HG03571 (cell line): ENCODE data around the gene MED12.
"Not testable (repeated sequence)": the region's sequence is repeated elsewhere in the genome, so short reads cannot be mapped to it uniquely, and the experiment has no call there.

Source experiments
- ATAC-seq: cut with Tn5 transposase; IDR thresholded peaks from one replicate; pipeline ENCODE4 v1.9.1; 2021; ENCODE audit not compliant: unreplicated experiment

Gene MED12

DNA sequence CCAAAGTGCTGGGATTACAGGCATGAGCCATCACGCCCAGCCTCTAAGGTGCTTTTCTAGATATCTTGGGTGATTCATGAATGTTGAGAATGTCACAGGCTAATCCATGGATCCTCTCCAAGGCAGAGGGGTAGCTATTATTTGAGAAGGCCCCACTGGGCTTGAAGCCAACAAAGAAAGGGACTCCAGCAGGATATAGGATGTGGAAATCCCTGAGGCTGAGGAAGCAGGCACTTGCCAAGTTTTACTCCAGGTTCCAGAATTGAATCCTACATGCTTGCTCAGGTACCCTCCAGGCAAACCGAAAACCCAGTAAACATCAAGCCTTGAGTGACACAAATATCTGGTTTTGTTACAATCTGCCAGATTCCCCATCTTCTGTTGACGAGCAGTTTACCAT, 42.1 kb downstream of the MED12 start:
- ATAC-seq = no peak

DNA sequence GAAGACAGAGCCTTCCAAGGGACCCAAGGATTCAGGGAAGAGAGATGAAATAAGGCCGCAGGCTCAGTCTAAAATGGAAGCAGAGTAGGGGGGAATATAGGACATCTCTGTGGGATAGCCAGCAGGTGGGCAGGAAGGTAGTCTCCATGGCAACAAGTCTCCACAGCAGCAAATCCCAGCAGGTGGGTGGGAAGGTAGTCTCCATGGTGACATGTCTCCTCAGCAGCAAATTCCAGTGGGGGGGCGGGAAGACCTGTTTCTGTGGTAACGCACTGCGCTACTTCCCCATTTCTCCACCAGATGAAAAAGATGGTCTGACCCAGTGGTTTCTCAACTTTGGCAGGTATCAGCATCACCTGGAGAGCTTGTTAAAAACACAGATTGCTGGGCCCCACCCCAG, 44.6 kb downstream of the MED12 start:
- no peak for ATAC-seq

DNA sequence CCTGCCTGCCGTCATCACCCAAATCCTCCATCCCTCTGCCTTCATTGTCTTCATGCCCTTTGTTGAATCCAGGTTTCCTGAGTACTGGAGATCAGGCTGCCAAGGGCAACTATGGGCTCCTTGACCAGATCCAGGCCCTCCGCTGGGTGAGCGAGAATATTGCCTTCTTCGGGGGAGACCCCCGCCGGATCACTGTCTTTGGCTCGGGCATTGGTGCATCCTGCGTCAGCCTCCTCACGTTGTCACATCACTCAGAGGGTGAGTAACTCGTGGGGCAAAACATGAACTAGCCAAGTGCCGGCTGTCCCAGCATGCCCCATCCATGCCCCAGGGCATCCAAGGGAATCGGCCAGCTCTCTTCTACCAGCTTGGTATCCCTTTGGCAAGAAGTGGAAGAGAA, 45.7 kb downstream of the MED12 start:
- ATAC-seq = no peak

DNA sequence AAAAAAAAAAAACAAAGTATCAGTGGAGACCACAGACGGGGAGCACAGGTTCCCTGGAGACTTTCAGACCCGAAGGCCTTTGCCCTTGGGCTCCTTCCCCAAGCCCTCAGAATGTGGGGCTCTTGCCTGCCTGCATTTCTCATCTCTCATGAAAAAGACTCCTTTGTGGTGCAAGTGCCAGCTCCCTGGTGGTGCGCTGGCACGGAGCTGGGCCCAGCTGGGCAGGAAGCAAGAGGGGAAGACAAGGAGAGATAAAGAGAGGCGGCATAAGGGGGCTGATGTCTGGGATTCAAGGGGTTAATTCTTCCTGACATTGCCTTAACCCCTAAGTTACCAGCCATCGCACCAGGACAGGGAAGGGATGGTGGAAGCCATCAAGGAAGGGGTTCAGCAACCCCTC, 48.1 kb downstream of the MED12 start:
- ATAC-seq = no peak

DNA sequence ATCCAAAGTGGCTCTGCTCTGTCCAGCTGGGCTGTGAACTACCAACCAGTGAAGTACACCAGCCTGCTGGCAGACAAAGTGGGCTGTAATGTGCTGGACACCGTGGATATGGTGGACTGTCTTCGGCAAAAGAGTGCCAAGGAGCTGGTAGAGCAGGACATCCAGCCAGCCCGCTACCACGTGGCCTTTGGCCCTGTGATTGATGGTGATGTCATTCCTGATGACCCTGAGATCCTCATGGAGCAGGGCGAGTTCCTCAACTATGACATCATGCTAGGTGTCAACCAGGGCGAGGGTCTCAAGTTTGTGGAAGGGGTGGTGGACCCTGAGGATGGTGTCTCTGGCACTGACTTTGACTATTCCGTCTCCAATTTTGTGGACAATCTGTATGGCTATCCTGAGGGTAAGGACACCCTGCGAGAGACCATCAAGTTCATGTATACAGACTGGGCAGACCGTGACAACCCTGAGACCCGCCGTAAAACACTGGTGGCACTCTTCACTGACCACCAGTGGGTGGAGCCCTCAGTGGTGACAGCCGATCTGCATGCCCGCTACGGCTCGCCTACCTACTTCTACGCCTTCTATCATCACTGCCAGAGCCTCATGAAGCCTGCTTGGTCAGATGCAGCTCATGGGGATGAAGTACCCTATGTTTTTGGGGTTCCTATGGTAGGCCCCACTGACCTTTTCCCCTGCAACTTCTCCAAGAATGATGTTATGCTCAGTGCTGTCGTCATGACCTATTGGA, 48.8 kb downstream of the MED12 start:
- ATAC-seq = no peak

DNA sequence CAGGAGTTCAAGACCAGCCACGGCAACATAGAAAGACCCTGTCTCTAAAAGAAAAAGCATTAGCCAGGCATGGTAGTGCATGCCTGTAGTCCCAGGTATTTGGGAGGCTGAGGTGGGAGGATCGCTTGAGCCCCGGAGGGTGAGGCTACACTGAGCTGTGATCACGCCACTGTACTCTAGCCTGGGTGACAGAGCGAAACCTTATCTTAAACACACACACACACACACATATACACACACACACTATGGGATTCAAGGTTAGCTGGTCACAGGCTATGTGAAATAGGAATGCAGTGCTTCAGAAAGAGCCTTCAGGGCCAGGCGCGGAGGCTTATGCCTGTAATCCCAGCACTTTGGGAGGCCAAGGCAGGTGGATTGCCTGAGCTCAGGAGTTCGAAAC, 49.7 kb downstream of the MED12 start:
- no peak for ATAC-seq

DNA sequence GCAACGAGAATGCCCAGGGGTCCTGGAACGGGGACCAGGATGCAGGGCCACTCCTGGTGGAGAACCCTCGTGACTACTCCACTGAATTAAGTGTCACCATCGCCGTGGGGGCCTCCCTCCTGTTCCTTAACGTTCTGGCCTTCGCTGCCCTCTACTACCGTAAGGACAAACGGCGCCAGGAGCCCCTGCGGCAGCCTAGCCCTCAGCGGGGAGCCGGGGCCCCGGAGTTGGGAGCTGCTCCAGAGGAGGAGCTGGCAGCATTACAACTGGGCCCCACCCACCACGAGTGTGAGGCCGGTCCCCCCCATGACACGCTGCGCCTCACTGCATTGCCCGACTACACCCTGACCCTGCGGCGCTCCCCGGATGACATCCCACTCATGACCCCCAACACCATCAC, 51.2 kb downstream of the MED12 start:
- no peak for ATAC-seq

DNA sequence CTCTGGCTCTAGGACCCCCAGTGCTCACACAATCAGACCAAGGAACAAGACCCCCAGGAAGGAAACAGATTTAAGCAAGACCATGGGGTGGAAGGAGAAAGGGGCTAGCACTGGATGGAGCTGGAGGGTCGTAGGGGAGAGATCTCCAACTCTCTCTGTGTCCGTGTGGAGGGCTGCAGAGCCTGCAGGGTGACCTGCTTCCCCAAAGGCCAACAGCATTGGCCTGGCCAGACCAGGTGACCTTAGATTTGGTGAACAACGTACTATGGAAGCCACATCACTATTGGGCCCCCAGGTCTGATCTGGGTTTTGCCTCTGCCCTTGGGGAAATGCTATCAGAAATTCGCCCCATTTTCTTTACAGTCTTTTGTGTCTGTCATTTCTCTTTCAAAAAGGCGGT, 52.3 kb downstream of the MED12 start:
- ATAC-seq = no peak

DNA sequence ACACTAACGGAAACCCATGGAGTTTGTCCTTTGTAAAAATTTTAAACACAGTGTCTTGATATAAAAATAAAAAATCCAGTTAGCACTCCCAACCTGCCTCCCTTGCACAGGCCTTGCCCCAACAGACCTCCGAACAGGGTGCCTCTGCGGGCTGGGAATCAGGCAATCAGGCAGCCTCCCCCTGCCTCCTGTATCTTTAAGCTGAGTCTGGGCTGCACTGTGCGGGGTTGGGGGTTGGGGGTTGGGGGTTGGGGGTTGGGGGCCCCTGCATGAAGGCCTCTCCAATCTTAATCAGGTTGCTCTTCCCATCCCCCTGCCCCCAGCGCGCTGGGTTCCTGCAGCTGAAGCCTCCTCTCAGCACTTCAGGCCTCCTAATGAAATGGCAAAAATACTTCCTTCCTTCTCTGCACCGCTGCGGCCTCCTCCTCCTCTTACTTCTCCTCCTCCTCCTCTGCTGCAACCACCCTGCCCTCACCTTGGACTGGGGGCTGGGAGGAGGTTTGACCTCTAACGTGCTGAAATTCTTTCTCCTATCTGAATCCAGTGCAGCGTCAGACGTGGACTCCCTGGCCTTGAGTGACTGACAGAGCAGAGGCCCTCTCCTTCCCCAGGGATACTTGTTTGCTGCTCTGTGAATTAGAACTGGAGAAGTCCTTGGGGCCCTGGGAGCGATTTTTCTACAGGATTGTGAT, 52.9 kb downstream of the MED12 start:
- ATAC-seq = no peak

DNA sequence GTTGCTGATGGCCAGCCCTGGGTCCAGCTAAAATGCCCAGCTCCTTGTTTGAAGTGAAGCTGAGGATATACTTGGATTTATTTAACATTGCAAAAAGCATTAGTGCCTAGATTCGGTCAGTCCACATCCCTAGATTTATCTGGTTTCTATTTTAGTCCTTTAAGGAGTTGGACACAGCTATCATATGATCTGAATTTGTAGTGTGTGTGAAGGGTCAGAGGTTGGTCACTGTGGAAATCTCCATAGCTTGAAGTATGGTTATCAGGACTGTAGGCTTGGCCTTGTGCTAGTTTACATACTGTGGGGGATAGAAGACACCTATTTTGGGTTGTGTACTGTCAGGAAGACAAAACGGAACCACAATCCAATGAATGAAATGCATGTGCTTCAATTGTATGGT, 55.0 kb downstream of the MED12 start:
- ATAC-seq = no peak

DNA sequence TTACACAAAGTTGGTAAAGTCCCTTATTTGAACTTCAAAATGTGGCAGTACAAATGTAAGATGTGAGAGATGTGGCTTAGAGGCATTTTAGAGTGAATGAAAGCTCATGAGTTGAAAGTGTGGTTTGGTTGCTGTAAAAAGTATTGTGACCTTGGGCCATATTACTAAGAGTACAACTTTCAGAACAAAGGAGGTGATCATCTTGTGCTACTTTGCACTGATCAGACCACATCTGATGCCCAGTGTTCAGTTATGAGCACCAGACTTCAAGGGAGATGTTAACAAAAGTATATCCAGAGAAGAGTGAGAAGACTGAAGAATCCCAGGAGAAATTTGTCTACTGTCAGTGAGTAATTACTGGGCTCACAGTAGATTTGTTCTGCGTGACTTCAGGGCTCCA, 56.4 kb downstream of the MED12 start:
- ATAC-seq = no peak

DNA sequence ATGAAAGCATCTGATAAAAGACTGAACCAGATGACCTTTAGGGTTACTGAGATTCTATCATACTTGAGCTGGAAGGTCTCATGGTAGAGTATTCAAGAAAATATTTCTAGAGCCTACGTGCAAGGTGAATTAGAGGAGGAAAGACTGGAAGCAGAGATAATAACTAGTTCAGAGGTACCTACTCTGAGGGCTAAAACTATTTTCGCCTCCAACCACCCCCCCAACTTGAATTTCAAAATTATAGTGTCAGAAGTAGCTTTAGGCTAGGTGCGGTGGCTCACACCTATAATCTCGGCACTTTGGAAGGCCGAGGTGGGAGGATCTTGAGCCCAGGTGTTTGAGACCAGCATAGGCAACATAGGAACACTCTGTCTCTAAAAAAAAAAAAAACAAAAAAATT, 57.1 kb downstream of the MED12 start:
- ATAC-seq = no peak

DNA sequence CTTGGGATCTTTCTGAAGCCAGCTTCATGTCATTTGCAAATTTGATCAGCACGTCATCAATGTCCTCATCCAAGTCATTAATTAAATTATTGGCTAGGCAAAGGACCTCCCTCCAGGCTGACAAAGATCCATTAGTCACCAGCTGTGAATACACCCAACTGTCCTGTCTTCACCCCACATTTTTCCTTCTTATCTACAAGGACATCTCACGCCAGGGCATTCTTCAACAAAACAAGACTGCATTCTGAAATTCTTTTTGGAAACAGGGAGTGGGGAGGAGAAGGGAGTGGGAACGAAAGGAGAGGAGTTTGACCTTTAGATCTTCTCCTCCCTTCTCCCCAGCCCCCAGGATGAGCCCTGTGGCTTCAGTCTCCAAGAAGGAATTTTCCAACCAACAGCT, 58.9 kb downstream of the MED12 start:
- ATAC-seq = no peak

DNA sequence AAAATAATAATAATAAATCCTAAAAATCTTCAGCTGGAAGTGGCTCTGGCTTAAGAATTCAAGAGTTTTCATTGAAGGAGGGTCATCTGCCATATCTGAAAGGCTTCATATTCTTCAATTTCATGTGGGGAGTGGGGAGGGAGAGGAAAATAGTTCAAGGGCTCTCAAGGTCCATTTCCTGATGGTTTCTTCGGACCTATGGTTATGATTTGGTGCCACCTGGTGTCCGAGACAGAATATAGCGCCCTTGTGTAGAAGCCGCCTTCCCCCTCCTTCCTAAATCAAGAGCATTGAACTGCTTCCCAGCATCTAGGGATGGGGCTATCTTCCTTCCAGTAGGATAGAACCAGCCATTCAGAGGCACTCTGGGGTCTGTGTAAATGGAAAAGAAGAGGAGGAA, 60.5 kb downstream of the MED12 start:
- no peak for ATAC-seq

DNA sequence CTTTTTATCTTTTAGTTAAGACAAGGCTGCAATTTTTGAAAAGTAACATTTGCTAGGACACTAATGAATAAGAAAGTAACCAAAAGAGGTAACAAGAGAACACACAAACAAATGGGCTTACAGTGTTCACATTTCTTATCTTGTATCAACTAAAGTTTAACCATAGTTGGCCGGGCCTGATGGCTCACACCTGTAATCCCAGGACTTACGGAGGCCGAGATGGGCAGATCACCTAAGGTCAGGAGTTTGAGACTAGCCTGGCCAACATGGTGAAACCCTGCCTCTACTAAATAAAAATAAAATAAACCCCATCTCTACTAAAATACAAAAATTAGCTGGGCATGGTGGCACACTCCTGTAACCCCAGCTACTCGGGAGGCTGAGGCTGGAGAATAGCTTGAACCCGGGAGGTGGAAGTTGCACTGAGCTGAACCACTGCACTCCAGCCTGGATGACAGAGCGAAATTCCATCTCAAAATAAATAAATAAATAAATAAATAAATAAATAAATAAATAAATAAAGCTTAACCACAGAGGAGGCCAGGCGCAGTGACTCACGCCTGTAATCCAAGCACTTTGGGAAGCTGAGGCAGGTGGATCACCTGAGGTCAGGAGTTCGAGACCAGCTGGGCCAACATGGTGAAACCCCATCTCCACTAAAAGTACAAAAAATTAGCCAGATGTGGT, 62.3 kb downstream of the MED12 start:
- ATAC-seq = not testable (repeated sequence)

DNA sequence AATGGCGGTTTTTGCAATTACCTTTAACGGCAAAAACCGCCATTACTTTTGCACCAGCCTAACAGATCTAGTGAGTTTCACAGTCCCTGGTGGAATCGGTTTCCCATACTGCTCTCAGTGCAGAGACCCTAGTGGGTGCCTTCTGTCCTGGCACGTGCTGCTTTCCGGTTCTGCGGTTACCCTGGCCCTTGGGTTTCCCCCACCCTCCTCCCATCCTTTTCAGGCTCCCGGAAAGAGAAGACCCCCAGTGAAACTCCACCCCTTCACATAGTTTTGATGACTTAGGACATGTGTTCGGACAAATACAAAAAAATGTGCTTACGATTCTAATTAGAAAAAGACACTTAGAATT, 63.1 kb downstream of the MED12 start:
- ATAC-seq = peak; percentile 20

DNA sequence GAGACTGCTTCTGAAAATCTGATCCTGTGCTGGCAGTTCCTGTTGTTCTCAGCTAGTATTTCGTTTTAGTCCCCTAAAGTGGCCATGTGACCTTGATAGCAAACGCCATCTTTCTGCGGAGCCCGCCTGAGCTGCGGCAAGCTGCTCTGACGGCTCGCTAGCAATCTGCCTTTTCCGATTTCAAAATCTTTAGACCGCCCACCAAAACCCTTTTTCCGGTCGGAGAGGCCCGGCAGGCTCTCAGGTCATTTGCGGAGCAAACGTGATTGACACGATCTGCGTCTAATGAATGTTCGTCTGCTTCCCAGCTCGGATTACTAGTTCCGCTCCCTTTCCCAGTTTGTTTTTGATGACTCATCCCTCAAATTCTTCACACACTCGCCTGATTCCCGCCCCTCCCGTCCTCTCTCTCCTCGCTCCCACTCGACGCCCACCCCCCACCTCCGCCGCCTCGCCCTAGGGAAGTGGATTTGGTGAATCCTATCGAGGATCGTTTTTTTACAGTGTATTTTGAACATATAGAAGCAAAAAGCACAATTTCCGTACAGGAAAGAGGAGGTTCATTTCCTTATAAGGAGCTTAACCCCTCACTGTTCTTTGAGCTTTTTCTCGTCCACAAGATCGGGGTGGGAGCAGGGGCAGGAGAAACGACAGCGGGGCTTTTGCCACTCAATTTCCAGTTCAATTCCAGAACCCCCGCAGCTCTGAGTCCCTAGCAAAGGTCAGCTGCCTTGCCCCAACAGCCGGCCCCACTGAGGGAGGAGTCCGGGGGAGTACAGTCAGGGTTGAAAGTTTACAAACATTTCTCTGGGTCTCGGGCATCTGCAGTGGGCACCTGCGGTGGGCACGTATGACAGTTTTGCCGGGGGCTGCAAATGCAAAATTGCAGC, 63.8 kb downstream of the MED12 start:
- ATAC-seq = peak; percentile 82

DNA sequence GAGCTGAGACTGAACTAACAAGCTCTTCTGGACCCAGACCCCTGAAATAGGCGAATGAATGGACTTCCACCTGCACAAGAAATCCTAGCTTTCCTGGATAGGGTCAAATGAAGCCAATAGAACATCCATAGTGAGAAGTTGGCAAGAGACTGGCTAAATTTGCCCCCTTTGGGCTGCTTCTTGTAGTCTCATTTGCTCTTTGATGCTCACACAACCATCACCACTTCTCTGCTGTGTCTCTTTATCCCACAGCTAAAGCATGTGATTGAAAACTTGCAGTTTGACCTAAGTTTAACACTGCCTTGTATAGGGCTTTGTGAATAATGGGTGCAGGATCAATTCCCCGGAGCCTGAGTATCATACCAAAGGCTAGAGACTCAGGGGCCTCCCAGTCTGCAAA, 64.5 kb downstream of the MED12 start:
- no peak for ATAC-seq

DNA sequence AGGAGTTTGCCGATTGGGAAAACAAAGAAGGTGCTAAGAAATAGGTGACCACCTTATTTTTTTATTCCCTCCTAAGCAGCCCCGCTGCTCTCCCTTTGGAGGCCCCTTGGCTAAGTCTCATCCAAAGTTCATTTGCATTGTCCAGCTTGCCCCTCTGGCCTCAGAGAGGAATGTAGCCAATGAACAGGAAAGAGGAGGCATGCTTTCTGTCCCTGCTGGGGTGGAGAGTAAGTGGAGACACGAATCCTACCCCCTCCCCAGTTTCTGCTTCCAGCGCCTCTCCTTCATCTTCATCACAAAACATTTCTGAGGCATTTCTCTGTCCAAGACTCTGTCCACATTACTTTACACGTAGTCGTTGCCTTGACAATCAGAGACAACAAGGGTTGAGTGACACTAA, 64.9 kb downstream of the MED12 start:
- no peak for ATAC-seq

DNA sequence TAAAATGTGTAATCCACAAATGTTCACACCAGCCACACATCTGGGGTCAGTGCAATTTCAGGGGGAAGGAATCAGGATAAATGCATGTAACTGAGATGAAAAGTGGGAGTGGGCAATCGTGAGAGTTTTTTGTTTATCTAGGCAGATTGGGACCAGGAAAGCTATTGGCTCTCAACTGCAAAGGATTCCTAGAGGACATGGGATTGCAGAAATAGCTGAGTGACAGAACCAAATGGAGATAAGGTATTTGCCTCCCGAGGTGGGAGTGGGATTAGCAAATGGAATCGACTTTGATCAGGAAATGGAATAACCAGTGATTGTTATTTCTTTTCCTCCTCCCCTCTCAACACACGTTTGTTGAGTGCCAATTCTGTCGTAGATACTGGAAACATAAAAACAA, 65.7 kb downstream of the MED12 start:
- ATAC-seq = no peak

DNA sequence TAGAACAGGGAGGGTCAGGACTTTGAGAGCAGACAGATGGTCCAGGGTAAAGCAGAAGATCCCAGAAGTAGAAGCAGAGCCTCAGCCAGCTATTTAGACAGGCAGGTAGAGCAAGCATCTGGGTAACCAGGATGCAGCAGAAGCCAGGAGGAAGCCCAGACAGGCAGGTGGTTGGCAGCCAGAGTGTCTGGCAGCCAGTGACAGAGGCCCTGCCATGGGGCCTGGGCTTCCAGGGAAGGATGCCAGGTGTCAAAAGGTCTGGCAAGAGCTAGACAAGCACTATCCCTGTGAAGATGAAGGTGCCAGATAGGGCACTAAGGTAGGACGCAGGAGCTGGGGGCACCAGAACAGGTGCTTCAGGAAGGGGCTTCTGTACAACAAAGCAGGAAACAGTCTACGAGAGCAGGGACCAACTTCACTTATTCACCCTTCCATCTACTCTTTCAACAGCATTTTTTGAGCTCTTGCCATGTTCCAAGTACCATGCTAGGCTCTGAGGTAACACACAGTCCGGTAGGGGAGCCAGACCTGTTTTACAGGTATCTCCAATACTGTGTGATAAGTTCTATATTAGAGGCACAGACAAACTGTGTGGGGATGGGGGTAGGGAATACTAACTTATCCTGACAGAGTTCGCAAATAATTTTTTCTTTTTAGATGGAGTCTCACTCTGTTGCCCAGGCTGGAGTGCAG, 66.6 kb downstream of the MED12 start:
- no peak for ATAC-seq
